Measurements from ENCODE around the gene PDK4. TPM values are rescaled to one million over a fixed set of nuclear protein-coding genes. Genes with fewer than 3 reads are reported as not detected.

The PDK4 gene
- total and polyA plus RNA-seq, 10 of the 15 experiments (the other 5 are each of a cell fraction or from before 2014, with no cell fraction given) = 0.03 to 0.46 TPM; not detected in 8

GRCh38 chr7:95598511-95598910 is 2.2 kb upstream of the PDK4 start:
- no peaks in the 10 kb centered on the region for H3K79me2 ChIP-seq (ENCODE audit: control insufficient read depth, insufficient read depth, low read length)
- H3K4me3 ChIP-seq = no peak overlapping the region
- in situ Hi-C loops (cut with MboI) (no loop called here), intact Hi-C loops (cut with micrococcal nuclease; ENCODE audit: unreplicated experiment) (no loop called here)
- no peak overlapping the region for H3K9ac ChIP-seq (ENCODE audit: control insufficient read depth, insufficient read depth, low read length)
- no peak for FAIRE-seq
- TF ChIP-seq KAT2A (conservative IDR thresholded peaks at IDR 0.05; ENCODE audit: control insufficient read depth, low read depth, low read length) (no peak), IRF4 (IDR thresholded peaks at IDR 0.05; ENCODE audit: low read depth, low read length) (no peak), ZBED1 (IDR thresholded peaks at IDR 0.05; ENCODE audit: borderline replicate concordance) (no peak), NR2F1 (conservative IDR thresholded peaks at IDR 0.05) (no peak), BCL11A (IDR thresholded peaks at IDR 0.05; ENCODE audit: low read depth, low read length) (no peak), KDM1A (IDR thresholded peaks at IDR 0.05; ENCODE audit: borderline replicate concordance) (no peak), CEBPB (IDR thresholded peaks at IDR 0.05; ENCODE audit: borderline replicate concordance in 1 of 2, low read depth in 2 of 2, low read length in 2 of 2) (no peak), POLR2A (IDR thresholded peaks at IDR 0.05; ENCODE audit: low read depth, low read length) (no peak), BMI1 (IDR thresholded peaks at IDR 0.05; ENCODE audit: borderline replicate concordance) (no peak), TBL1XR1 (IDR thresholded peaks at IDR 0.05; ENCODE audit: low read depth, low read length) (no peak), MEF2A (IDR thresholded peaks at IDR 0.05; ENCODE audit: insufficient read depth, low read depth, low read length) (no peak), KLF5 (IDR thresholded peaks at IDR 0.05; ENCODE audit: partially characterized antibody) (no peak), BCL3 (IDR thresholded peaks at IDR 0.05; ENCODE audit: borderline replicate concordance, insufficient read depth, low read depth, low read length, poor library complexity, severe bottlenecking) (no peak), TARDBP (IDR thresholded peaks at IDR 0.05; ENCODE audit: borderline replicate concordance) (no peak), NR2C1 (IDR thresholded peaks at IDR 0.05) (no peak)
- no peak overlapping the region for H3K4me2 ChIP-seq (ENCODE audit: control insufficient read depth, insufficient read depth)
- DNase-seq (ENCODE audit: low read depth, low spot score) = no peak
- H3K4me1 ChIP-seq (ENCODE audit: control insufficient read depth, insufficient read depth, low read length) = no peaks in the 10 kb centered on the region
- peaks cover 2 to 5% of the 10 kb centered on the region in 2 experiments; a peak in 3 of 4 replicates for H3K27me3 ChIP-seq (replicated peaks in 1 of 2; ENCODE audit: control insufficient read depth in 2 of 2, insufficient read depth in 2 of 2, low read length in 1 of 2)
- WGBS (ENCODE audit: insufficient coverage, insufficient replicate concordance, low lambda C conversion rate, missing lambda C conversion rate) = 0% methylated on average over 1 of the region's 1 CpG
- no peaks in the 10 kb centered on the region for H4K20me1 ChIP-seq (ENCODE audit: control insufficient read depth, insufficient read depth)
- H2AFZ ChIP-seq (ENCODE audit: control insufficient read depth, low read depth, low read length) = no peak overlapping the region
- ChIA-PET POLR2A (no interaction called here), RAD21 (ENCODE audit: unreplicated experiment) (interaction anchor here (1.0 kb wide), 1 partner anchor 72 kb away, joined by 4 read pairs; no protein-coding TSS in a partner anchor), SMC1A (ENCODE audit: uncharacterized antibody, unreplicated experiment) (no interaction called here), CTCF (interaction anchor here (1.2 kb wide), 1 partner anchor 13 kb away, joined by 3 read pairs; no protein-coding TSS in a partner anchor)
- no peak overlapping the region for H3K27ac ChIP-seq (ENCODE audit: control insufficient read depth, insufficient read depth)
- no TSS peak for BruUV-seq (replicated peaks)
- H3K36me3 ChIP-seq (ENCODE audit: control insufficient read depth in 2 of 2, insufficient read depth in 2 of 2, low read length in 1 of 2) = no peaks in the 10 kb centered on the region
- no peak for ATAC-seq
- H3K9me3 ChIP-seq (replicated peaks; ENCODE audit: control insufficient read depth, insufficient read depth, low read length) = no peaks in the 10 kb centered on the region

All from GM12878 (cell line).